IMR-90 (cell line): Measurements from ENCODE around the gene LRRC3B. TPM values are rescaled to one million over a fixed set of nuclear protein-coding genes. Genes with fewer than 3 reads are reported as not detected.

Experiments used
- ATAC-seq: fragments of 200-7000 bp; cut with Tn5 transposase; 2 replicates; pipeline ENCODE4 v1.9.1; 2020; ENCODE audit warnings: low read depth, mild to moderate bottlenecking, moderate library complexity
- BruUV-seq: library from RNA; stranded (reverse); fragments of 400-500 nt; replicated peaks from 2 replicates; lab custom pipeline; 2021; lab: Mats Ljungman, UMichigan
- CTCF ChIA-PET: fragments of 300-600 bp; formaldehyde crosslinking; extraction: SDS; loops from one replicate; lab custom pipeline; 2021; ENCODE audit warnings: antibody characterized with exemption; lab: Yijun Ruan, JAX
- POLR2A ChIA-PET: fragments of 300-600 bp; sonication (Branson Sonifier 250); formaldehyde crosslinking; loops from one replicate; lab custom pipeline; 2022; ENCODE audit warnings: antibody characterized with exemption; ENCODE audit not compliant: unreplicated experiment; lab: Charles Lee
- DNase-seq: peaks from one replicate; pipeline ENCODE4 v3.0.0; 2013
- H2AFZ ChIP-seq: replicated peaks from 2 replicates; pipeline ENCODE3; 2013; ENCODE audit warnings: low read length, mild to moderate bottlenecking; ENCODE audit not compliant: poor library complexity
- H2AK5ac ChIP-seq: 2 replicates; pipeline ENCODE4 v1.6.1; 2013; ENCODE audit warnings: low read depth, low read length, inconsistent platforms
- H2AK9ac ChIP-seq: replicated peaks from 2 replicates; pipeline ENCODE3; 2013; ENCODE audit warnings: mild to moderate bottlenecking, low read depth, low read length, moderate library complexity; ENCODE audit not compliant: poor library complexity
- H2BK120ac ChIP-seq: 2 replicates; pipeline ENCODE4 v1.6.1; 2013; ENCODE audit warnings: low read depth, low read length, inconsistent platforms
- H2BK15ac ChIP-seq: 3 replicates; pipeline ENCODE4 v1.6.1; 2013; ENCODE audit warnings: low read depth, low read length, inconsistent platforms
- H2BK20ac ChIP-seq: 2 replicates; pipeline ENCODE4 v1.6.1; 2013; ENCODE audit warnings: low read depth, mild to moderate bottlenecking, inconsistent platforms, low read length, moderate library complexity
- H2BK5ac ChIP-seq: 2 replicates; pipeline ENCODE4 v1.6.1; 2013; ENCODE audit warnings: mild to moderate bottlenecking, low read depth, low read length, inconsistent platforms; ENCODE audit not compliant: poor library complexity, severe bottlenecking
- H3K14ac ChIP-seq: replicated peaks from 2 replicates; pipeline ENCODE4 v1.6.1; 2013; ENCODE audit warnings: low read depth, low read length, inconsistent platforms
- H3K18ac ChIP-seq: 2 replicates; pipeline ENCODE4 v1.6.1; 2013; ENCODE audit warnings: low read depth, low read length, control low read depth
- H3K23ac ChIP-seq: 2 replicates; pipeline ENCODE4 v1.6.1; 2013; ENCODE audit warnings: low read depth, low read length, inconsistent platforms
- H3K27ac ChIP-seq: 2 replicates; pipeline ENCODE4 v1.5.1; 2013; ENCODE audit warnings: mild to moderate bottlenecking, control low read depth, low read length; ENCODE audit not compliant: insufficient read depth
- H3K27me3 ChIP-seq: 2 replicates; pipeline ENCODE4 v1.6.1; 2013; ENCODE audit warnings: low read length; ENCODE audit not compliant: control insufficient read depth, insufficient read depth
- H3K36me3 ChIP-seq: 2 replicates; pipeline ENCODE4 v1.6.1; 2013; ENCODE audit warnings: low read length, mixed read lengths; ENCODE audit not compliant: control insufficient read depth, insufficient read depth
- H3K4ac ChIP-seq: 2 replicates; pipeline ENCODE4 v1.6.1; 2013; ENCODE audit warnings: low read depth, low read length, inconsistent platforms
- H3K4me1 ChIP-seq: 2 replicates; pipeline ENCODE4 v1.6.1; 2013; ENCODE audit warnings: low read length, mixed read lengths; ENCODE audit not compliant: control insufficient read depth, insufficient read depth
- H3K4me2 ChIP-seq: 2 replicates; pipeline ENCODE4 v1.6.1; 2013; ENCODE audit warnings: low read depth, mild to moderate bottlenecking, control low read depth, low read length, moderate library complexity
- H3K4me3 ChIP-seq: 2 replicates; pipeline ENCODE4 v1.5.1; 2013; ENCODE audit warnings: low read depth, mild to moderate bottlenecking, control low read depth, low read length, moderate library complexity; ENCODE audit not compliant: insufficient read depth
- H3K56ac ChIP-seq: 2 replicates; pipeline ENCODE4 v1.6.1; 2013; ENCODE audit warnings: low read length, inconsistent platforms; ENCODE audit not compliant: insufficient read depth; ENCODE audit errors: extremely low read depth
- H3K79me1 ChIP-seq, 2 experiments: 2 replicates each; pipeline ENCODE4 v1.6.1; 2013; ENCODE audit warnings: low read length in 2 of 2, inconsistent platforms in 1 of 2, low read depth in 1 of 2
- H3K9ac ChIP-seq: 2 replicates; pipeline ENCODE4 v1.6.1; 2013; ENCODE audit warnings: low read depth, low read length, control low read depth
- H3K9me1 ChIP-seq: 2 replicates; pipeline ENCODE4 v1.6.1; 2013; ENCODE audit warnings: low read length, inconsistent platforms; ENCODE audit not compliant: insufficient read depth
- H3K9me3 ChIP-seq: 2 replicates; pipeline ENCODE4 v1.6.1; 2013; ENCODE audit warnings: low read length; ENCODE audit not compliant: control insufficient read depth, insufficient read depth
- H4K20me1 ChIP-seq: 2 replicates; pipeline ENCODE4 v1.6.1; 2013; ENCODE audit warnings: low read length, inconsistent platforms; ENCODE audit not compliant: insufficient read depth
- H4K5ac ChIP-seq: 2 replicates; pipeline ENCODE4 v1.6.1; 2013; ENCODE audit warnings: mild to moderate bottlenecking, low read depth, low read length, control low read depth
- H4K8ac ChIP-seq, 2 experiments: 2 replicates each; pipeline ENCODE4 v1.6.1; 2013; ENCODE audit warnings: low read depth in 2 of 2, low read length in 2 of 2, control low read depth in 1 of 2, inconsistent platforms in 1 of 2
- H4K91ac ChIP-seq: 2 replicates; pipeline ENCODE4 v1.6.1; 2013; ENCODE audit warnings: low read depth, low read length, inconsistent platforms; ENCODE audit not compliant: insufficient read depth
- CHD1 ChIP-seq: IDR thresholded peaks from 2 replicates; pipeline ENCODE4 v1.6.1; 2012; ENCODE audit warnings: low read depth, low read length, improper control_type of control experiment
- MAZ ChIP-seq: IDR thresholded peaks from 2 replicates; pipeline ENCODE4 v1.6.1; 2012; ENCODE audit warnings: low read depth, mild to moderate bottlenecking, low read length, improper control_type of control experiment, moderate library complexity, borderline replicate concordance
- POLR2A ChIP-seq: IDR thresholded peaks from 2 replicates; pipeline ENCODE4 v1.6.1; 2012; ENCODE audit warnings: mild to moderate bottlenecking, low read depth, low read length
- SMC3 ChIP-seq: fragments of 150-350 bp; IDR thresholded peaks from 2 replicates; pipeline ENCODE4 v1.6.1; 2016; ENCODE audit warnings: low read depth, mild to moderate bottlenecking, antibody characterized with exemption, low read length, moderate library complexity
- USF2 ChIP-seq: fragments of 150-350 bp; IDR thresholded peaks from 2 replicates; pipeline ENCODE4 v1.6.1; 2017; ENCODE audit warnings: mild to moderate bottlenecking, antibody characterized with exemption, low read length, low read depth
- WGBS, 2 experiments: methylation state at CpG; one replicate each; pipeline versions ENCODE4 v1.1.5 to v1.1.7; 2013; ENCODE audit warnings: missing lambda C conversion rate in 2 of 2; ENCODE audit not compliant: insufficient read length in 1 of 2; ENCODE audit errors: extremely low coverage in 2 of 2; 5-methylcytosine and 5-hydroxymethylcytosine counted together
- dilution Hi-C: fragments of 300-500 bp; cut with HindIII; formaldehyde crosslinking; loops from one replicate; pipeline ENCODE4 v1.14.3; 2018; ENCODE audit warnings: low sequenced_read_pairs; ENCODE audit not compliant: unreplicated experiment
- in situ Hi-C: fragments of 300-500 bp; cut with MboI; formaldehyde crosslinking; loops from 3 replicates; pipeline ENCODE4 v1.14.3; 2019; ENCODE audit warnings: low sequenced_read_pairs, inconsistent platforms, mixed read lengths
- intact Hi-C: fragments of 100-400 bp; cut with micrococcal nuclease; formaldehyde crosslinking; loops from 2 replicates; pipeline ENCODE4 v1.10.0; 2022
- polyA plus RNA-seq, 3 experiments: library from polyadenylated mRNA; depleted of rRNA; stranded (reverse); fragments of >200 nt; gene quantifications; 2 replicates each; pipeline ENCODE4 v1.2.3, GENCODE V29; 2012; ENCODE audit warnings: low replicate concordance in 1 of 3
- total RNA-seq: library from RNA; depleted of rRNA; stranded (reverse); fragments of >200 nt; gene quantifications from 2 replicates; pipeline ENCODE4 v1.2.3, GENCODE V29; 2012

LRRC3B gene
- total and polyA plus RNA-seq, 2 of the 4 experiments (the other 2 are of a cell fraction): not detected

- H3K56ac ChIP-seq: no peak overlapping the region
- 29% methylated on average over 1 of the region's 3 CpGs; no CpG with 5 or more reads in 1 of the 2 experiments for WGBS, 2 experiments
- no peak overlapping the region for H3K23ac ChIP-seq
- no peak overlapping the region for H3K4me2 ChIP-seq
- no TSS peak for BruUV-seq
- no peak overlapping the region for H4K91ac ChIP-seq
- TF ChIP-seq MAZ (no peak), SMC3 (no peak), POLR2A (no peak), CHD1 (no peak), USF2 (no peak)
- ChIA-PET POLR2A (no interaction called here), CTCF (no interaction called here)
- H2BK5ac ChIP-seq: no peak overlapping the region
- in situ Hi-C loops (no loop called here), dilution Hi-C loops (no loop called here), intact Hi-C loops (no loop called here)
- ATAC-seq: no peak
- no peak overlapping the region for H2AK5ac ChIP-seq
- peaks cover 10% of the 10 kb centered on the region for H3K9me3 ChIP-seq
- H3K14ac ChIP-seq: no peak overlapping the region
- no peak overlapping the region for H3K4me3 ChIP-seq
- no peak overlapping the region for H3K27ac ChIP-seq
- no peaks in the 10 kb centered on the region for H3K4me1 ChIP-seq
- no peak overlapping the region for H4K8ac ChIP-seq
- H3K9me1 ChIP-seq: no peaks in the 10 kb centered on the region
- H2AFZ ChIP-seq: no peak overlapping the region
- H2AK9ac ChIP-seq: no peak overlapping the region
- H2BK20ac ChIP-seq: no peak overlapping the region
- H2BK120ac ChIP-seq: no peak overlapping the region
- H3K18ac ChIP-seq: no peak overlapping the region
- H4K20me1 ChIP-seq: no peaks in the 10 kb centered on the region
- no peaks in the 10 kb centered on the region for H3K36me3 ChIP-seq
- DNase-seq: no peak
- no peaks in the 10 kb centered on the region for H3K27me3 ChIP-seq
- H4K5ac ChIP-seq: no peak overlapping the region
- H3K79me1 ChIP-seq: no peaks in the 10 kb centered on the region
- no peak overlapping the region for H2BK15ac ChIP-seq
- H3K9ac ChIP-seq: no peak overlapping the region
- no peak overlapping the region for H3K4ac ChIP-seq
These were observed 92.9 kb downstream of the LRRC3B start for GRCh38 chr3:26715431-26715830.
